ENCODE data around the gene PAPSS1. TPM values are rescaled to one million over a fixed set of nuclear protein-coding genes. Genes with fewer than 3 reads are reported as not detected.

Gene PAPSS1
- total and polyA plus RNA-seq, 9 of the 15 experiments (the other 6 are each of a cell fraction or from before 2014, with no cell fraction given) = 21.1 to 53.9 (median 41.9) TPM

GRCh38 chr4:107645604-107646003 is 74.4 kb downstream of the PAPSS1 start (continued):
- TF ChIP-seq NUFIP1 (IDR thresholded peaks at IDR 0.05; ENCODE audit: partially characterized antibody) (no peak), ZNF589 (CRISPR knock-in tag; IDR thresholded peaks at IDR 0.05; ENCODE audit: low read depth) (no peak), NFXL1 (CRISPR knock-in tag; IDR thresholded peaks at IDR 0.05) (no peak), CHD1 (IDR thresholded peaks at IDR 0.05; ENCODE audit: low read length) (no peak), ILF3 (IDR thresholded peaks at IDR 0.05; ENCODE audit: borderline replicate concordance) (no peak), MBD2 (IDR thresholded peaks at IDR 0.05; ENCODE audit: borderline replicate concordance, low read depth) (no peak)
- TF ChIP-seq, protein P1, sequence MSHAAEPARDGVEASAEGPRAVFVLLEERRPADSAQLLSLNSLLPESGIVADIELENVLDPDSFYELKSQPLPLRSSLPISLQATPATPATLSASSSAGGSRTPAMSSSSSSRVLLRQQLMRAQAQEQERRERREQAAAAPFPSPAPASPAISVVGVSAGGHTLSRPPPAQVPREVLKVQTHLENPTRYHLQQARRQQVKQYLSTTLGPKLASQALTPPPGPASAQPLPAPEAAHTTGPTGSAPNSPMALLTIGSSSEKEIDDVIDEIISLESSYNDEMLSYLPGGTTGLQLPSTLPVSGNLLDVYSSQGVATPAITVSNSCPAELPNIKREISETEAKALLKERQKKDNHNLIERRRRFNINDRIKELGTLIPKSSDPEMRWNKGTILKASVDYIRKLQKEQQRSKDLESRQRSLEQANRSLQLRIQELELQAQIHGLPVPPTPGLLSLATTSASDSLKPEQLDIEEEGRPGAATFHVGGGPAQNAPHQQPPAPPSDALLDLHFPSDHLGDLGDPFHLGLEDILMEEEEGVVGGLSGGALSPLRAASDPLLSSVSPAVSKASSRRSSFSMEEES (CRISPR knock-in tag; IDR thresholded peaks at IDR 0.05) = no peak

- Histone ChIP-seq H3K9ac (ENCODE audit: insufficient read depth in 1 of 2, low read depth in 2 of 2, low read length in 2 of 2) (no peak overlapping the region), H2AFZ (ENCODE audit: low read depth, low read length) (no peak overlapping the region), H3K9me1 (ENCODE audit: control insufficient read depth, insufficient read depth, low read length) (no peaks in the 10 kb centered on the region), H3K79me2 (ENCODE audit: control insufficient read depth, insufficient read depth, low read length) (no peaks in the 10 kb centered on the region), H3K36me3 (ENCODE audit: control insufficient read depth, insufficient read depth, low read length) (peaks cover 10% of the 10 kb centered on the region; the same call in 1 of the 3 replicates), H3K4me3 (no peak overlapping the region), H3K27ac (ENCODE audit: extremely low read depth, low read depth, low read length) (no peak overlapping the region), H3K27me3 (ENCODE audit: control insufficient read depth in 2 of 2, insufficient read depth in 2 of 2, low read length in 2 of 2) (no peaks in the 10 kb centered on the region), H3K9me3 (replicated peaks; ENCODE audit: control insufficient read depth, insufficient read depth, low read depth, low read length) (no peaks in the 10 kb centered on the region), H4K20me1 (replicated peaks; ENCODE audit: control insufficient read depth, insufficient read depth, low read length) (no peaks in the 10 kb centered on the region), H3K4me1 (replicated peaks in 1 of 2; ENCODE audit: control insufficient read depth in 2 of 2, insufficient read depth in 2 of 2, low read length in 2 of 2) (no peaks in the 10 kb centered on the region), H3K4me2 (ENCODE audit: insufficient read depth, low read length) (no peak overlapping the region)
- no peak for TF ChIP-seq ZNF780A (CRISPR knock-in tag; IDR thresholded peaks at IDR 0.05)
- TF ChIP-seq DACH1 (IDR thresholded peaks at IDR 0.05; ENCODE audit: partially characterized antibody) = no peak
- no peak for TF ChIP-seq HDGF (IDR thresholded peaks at IDR 0.05)
- no peak for TF ChIP-seq ARNT (IDR thresholded peaks at IDR 0.05)
- TF ChIP-seq ZBED1 (IDR thresholded peaks at IDR 0.05) = no peak
- TF ChIP-seq L3MBTL2 (IDR thresholded peaks at IDR 0.05) = no peak
- no peak for TF ChIP-seq E2F4 (CRISPR knock-in tag; IDR thresholded peaks at IDR 0.05; ENCODE audit: low read depth)
- TF ChIP-seq ZNF347 (CRISPR knock-in tag; IDR thresholded peaks at IDR 0.05; ENCODE audit: low read depth) = no peak
- no peak for TF ChIP-seq HDAC1 (IDR thresholded peaks at IDR 0.05)
- TF ChIP-seq NFYB (IDR thresholded peaks at IDR 0.05; ENCODE audit: extremely low read depth, insufficient read length) = no peak
- no peak for TF ChIP-seq NR2F6 (CRISPR knock-in tag; IDR thresholded peaks at IDR 0.05)
- no peak for TF ChIP-seq PTTG1 (tag; IDR thresholded peaks at IDR 0.05; ENCODE audit: low read depth)
- TF ChIP-seq VEZF1 (CRISPR knock-in tag; IDR thresholded peaks at IDR 0.05) = no peak
- TF ChIP-seq DNMT1 (IDR thresholded peaks at IDR 0.05) = no peak
- FAIRE-seq = no peak
- in situ Hi-C loops (cut with MboI) (no loop called here), intact Hi-C loops (cut with micrococcal nuclease) (no loop called here)
- 66% methylated on average over 7 of the region's 7 CpGs for WGBS (ENCODE audit: insufficient coverage, low coverage, missing lambda C conversion rate)
- no peak for DNase-seq (ENCODE audit: extremely low read depth in 1 of 4, low spot score in 3 of 4)
- BruUV-seq (replicated peaks) = no TSS peak
- no peak for ATAC-seq
- ChIA-PET CTCF (ENCODE audit: low intra/inter-chr PET ratio) (no interaction called here), POLR2A (no interaction called here)
Measured at GRCh38 chr4:107643021-107643420, 77.0 kb downstream of the PAPSS1 start.

Measured in K562 (cell line).